Measurements from ENCODE around the gene PRRG2.

DNA sequence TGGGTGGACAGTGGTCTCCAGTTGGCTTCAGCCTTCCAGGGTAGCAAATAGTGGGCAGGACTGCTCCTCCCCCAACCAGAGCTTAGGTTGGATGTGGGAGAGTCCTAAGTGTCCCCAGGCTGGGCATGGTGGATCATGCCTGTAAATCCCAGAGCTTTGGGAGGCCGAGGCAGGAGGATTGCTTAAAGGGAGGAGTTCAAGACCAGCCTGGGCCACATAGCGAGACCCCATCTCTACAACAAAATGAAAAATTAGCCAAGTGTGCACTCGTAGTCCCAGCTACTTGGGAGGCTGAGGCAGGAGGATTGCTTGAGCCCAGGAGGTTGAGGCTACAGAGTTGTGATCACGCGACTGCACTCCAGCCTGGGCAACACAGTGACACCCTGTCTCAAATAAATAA is 51.5 kb downstream of the PRRG2 start:
- TF ChIP-seq, protein P1, sequence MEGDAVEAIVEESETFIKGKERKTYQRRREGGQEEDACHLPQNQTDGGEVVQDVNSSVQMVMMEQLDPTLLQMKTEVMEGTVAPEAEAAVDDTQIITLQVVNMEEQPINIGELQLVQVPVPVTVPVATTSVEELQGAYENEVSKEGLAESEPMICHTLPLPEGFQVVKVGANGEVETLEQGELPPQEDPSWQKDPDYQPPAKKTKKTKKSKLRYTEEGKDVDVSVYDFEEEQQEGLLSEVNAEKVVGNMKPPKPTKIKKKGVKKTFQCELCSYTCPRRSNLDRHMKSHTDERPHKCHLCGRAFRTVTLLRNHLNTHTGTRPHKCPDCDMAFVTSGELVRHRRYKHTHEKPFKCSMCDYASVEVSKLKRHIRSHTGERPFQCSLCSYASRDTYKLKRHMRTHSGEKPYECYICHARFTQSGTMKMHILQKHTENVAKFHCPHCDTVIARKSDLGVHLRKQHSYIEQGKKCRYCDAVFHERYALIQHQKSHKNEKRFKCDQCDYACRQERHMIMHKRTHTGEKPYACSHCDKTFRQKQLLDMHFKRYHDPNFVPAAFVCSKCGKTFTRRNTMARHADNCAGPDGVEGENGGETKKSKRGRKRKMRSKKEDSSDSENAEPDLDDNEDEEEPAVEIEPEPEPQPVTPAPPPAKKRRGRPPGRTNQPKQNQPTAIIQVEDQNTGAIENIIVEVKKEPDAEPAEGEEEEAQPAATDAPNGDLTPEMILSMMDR (IDR thresholded peaks at IDR 0.05): no peak
- TF ChIP-seq POLR2A (IDR thresholded peaks at IDR 0.05): no peak

Data from body of pancreas (tissue), 4 donors.